ENCODE measurements around the gene WEE2. TPM values are rescaled to one million over a fixed set of nuclear protein-coding genes. Genes with fewer than 3 reads are reported as not detected.
"Not testable (repeated sequence)": the region's sequence is repeated elsewhere in the genome, so short reads cannot be mapped to it uniquely, and the experiment has no call there.

Gene WEE2
- total RNA-seq, 1 donor from 2014 or later = not detected

GRCh38 chr7:141685285-141686023 is 22.7 kb upstream of the WEE2 start:
- H3K27ac ChIP-seq = no peak overlapping the region
- no peaks in the 10 kb centered on the region for H3K9me3 ChIP-seq
- TF ChIP-seq POLR2A (IDR thresholded peaks at IDR 0.05) = no peak
- TF ChIP-seq, protein P1, sequence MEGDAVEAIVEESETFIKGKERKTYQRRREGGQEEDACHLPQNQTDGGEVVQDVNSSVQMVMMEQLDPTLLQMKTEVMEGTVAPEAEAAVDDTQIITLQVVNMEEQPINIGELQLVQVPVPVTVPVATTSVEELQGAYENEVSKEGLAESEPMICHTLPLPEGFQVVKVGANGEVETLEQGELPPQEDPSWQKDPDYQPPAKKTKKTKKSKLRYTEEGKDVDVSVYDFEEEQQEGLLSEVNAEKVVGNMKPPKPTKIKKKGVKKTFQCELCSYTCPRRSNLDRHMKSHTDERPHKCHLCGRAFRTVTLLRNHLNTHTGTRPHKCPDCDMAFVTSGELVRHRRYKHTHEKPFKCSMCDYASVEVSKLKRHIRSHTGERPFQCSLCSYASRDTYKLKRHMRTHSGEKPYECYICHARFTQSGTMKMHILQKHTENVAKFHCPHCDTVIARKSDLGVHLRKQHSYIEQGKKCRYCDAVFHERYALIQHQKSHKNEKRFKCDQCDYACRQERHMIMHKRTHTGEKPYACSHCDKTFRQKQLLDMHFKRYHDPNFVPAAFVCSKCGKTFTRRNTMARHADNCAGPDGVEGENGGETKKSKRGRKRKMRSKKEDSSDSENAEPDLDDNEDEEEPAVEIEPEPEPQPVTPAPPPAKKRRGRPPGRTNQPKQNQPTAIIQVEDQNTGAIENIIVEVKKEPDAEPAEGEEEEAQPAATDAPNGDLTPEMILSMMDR (IDR thresholded peaks at IDR 0.05) = no peak
- TF ChIP-seq POLR2AphosphoS5 (IDR thresholded peaks at IDR 0.05; ENCODE audit: insufficient read depth in 1 of 2, low read depth in 1 of 2) = no peak
- no peaks in the 10 kb centered on the region for H3K27me3 ChIP-seq
- H3K4me3 ChIP-seq = no peak overlapping the region
- peaks cover 11% of the 10 kb centered on the region for H3K4me1 ChIP-seq
- DNase-seq (ENCODE audit: extremely low spot score in 2 of 2) = no peak
- intact Hi-C loops (cut with DNase I) = no loop called here
- H3K36me3 ChIP-seq = peaks cover 0 to 9% of the 10 kb centered on the region in 2 donors

DNA sequence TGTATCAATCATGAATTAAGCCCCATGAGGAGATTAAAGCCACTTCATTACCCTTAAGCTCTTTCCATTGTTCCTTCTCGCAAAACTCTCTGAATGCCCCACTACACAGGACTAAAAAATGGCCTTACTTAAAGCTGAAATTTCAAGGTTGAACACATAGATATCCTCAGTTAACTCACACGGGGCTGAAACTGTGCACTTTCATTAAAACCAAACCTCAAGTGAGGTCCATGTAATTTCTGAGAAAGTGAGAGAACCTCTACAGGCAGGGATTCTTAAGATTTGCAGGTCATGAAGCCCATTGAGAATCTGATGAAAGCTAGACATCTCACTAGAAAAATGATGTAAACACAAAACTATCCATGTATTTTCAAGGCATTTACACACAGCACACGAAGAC is 22.1 kb upstream of the WEE2 start:
- H3K9me3 ChIP-seq = no peaks in the 10 kb centered on the region
- intact Hi-C loops (cut with DNase I) = no loop called here
- H3K36me3 ChIP-seq = peaks cover 0 to 9% of the 10 kb centered on the region in 2 donors
- no peak overlapping the region for H3K27ac ChIP-seq
- peaks cover 11% of the 10 kb centered on the region for H3K4me1 ChIP-seq
- TF ChIP-seq POLR2AphosphoS5 (IDR thresholded peaks at IDR 0.05; ENCODE audit: insufficient read depth in 1 of 2, low read depth in 1 of 2) (no peak), POLR2A (IDR thresholded peaks at IDR 0.05) (no peak)
- TF ChIP-seq, protein P1 (IDR thresholded peaks at IDR 0.05) = no peak
- H3K27me3 ChIP-seq = no peaks in the 10 kb centered on the region
- DNase-seq (ENCODE audit: extremely low spot score in 2 of 2) = no peak
- H3K4me3 ChIP-seq = no peak overlapping the region

DNA sequence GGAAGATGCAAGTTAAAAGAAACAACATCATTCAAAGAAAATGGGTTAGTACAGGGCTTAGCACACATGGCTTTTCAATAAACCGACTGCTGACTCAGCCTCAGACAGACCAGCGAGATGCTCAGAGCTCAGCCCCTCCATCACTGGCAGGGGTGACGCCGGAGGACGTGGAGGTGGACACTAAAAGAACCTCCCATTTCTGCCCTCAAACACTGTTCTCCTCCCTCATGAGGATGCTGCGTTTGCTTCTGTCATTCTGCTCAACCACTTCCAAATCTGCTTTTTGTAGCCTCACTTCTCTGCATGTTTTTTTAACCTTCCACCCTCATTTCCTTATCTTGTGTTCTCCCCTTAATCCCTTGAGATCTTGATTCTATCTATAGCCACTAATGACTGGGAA is 21.5 kb upstream of the WEE2 start:
- DNase-seq (ENCODE audit: extremely low spot score in 2 of 2) = no peak
- no peak overlapping the region for H3K4me3 ChIP-seq
- H3K4me1 ChIP-seq = peaks cover 11% of the 10 kb centered on the region
- TF ChIP-seq POLR2AphosphoS5 (IDR thresholded peaks at IDR 0.05; ENCODE audit: insufficient read depth in 1 of 2, low read depth in 1 of 2) (no peak), POLR2A (IDR thresholded peaks at IDR 0.05) (no peak)
- TF ChIP-seq, protein P1 (IDR thresholded peaks at IDR 0.05) = no peak
- H3K9me3 ChIP-seq = no peaks in the 10 kb centered on the region
- no peaks in the 10 kb centered on the region for H3K27me3 ChIP-seq
- H3K36me3 ChIP-seq = peaks cover 0 to 9% of the 10 kb centered on the region in 2 donors
- intact Hi-C loops (cut with DNase I) = no loop called here
- H3K27ac ChIP-seq = no peak overlapping the region

GRCh38 chr7:141688043-141688442 is 20.1 kb upstream of the WEE2 start:
- TF ChIP-seq POLR2A (IDR thresholded peaks at IDR 0.05) (no peak), POLR2AphosphoS5 (IDR thresholded peaks at IDR 0.05; ENCODE audit: insufficient read depth in 1 of 2, low read depth in 1 of 2) (no peak)
- TF ChIP-seq, protein P1 (IDR thresholded peaks at IDR 0.05) = no peak
- H3K4me3 ChIP-seq = no peak overlapping the region
- intact Hi-C loops (cut with DNase I) = no loop called here
- H3K27me3 ChIP-seq = no peaks in the 10 kb centered on the region
- H3K36me3 ChIP-seq = peaks cover 0 to 9% of the 10 kb centered on the region in 2 donors
- no peak overlapping the region for H3K27ac ChIP-seq
- no peaks in the 10 kb centered on the region for H3K9me3 ChIP-seq
- DNase-seq (ENCODE audit: extremely low spot score in 2 of 2) = no peak
- H3K4me1 ChIP-seq = peaks cover 11% of the 10 kb centered on the region

GRCh38 chr7:141689072-141689825 is 18.9 kb upstream of the WEE2 start:
- intact Hi-C loops (cut with DNase I); H3K4me3 ChIP-seq; H3K36me3 ChIP-seq; H3K27me3 ChIP-seq; H3K9me3 ChIP-seq; DNase-seq (ENCODE audit: extremely low spot score in 2 of 2); H3K27ac ChIP-seq: not testable (repeated sequence)
- H3K4me1 ChIP-seq = peaks cover 11% of the 10 kb centered on the region
